HepG2 (cell line): Measurements from ENCODE around the gene SELENOS. TPM values are rescaled to one million over a fixed set of nuclear protein-coding genes. Genes with fewer than 3 reads are reported as not detected.

ENCODE experiments used
- BHLHE40 ChIP-seq: IDR thresholded peaks from 2 replicates; pipeline ENCODE4 v1.6.1; 2011; ENCODE audit warnings: low read length, improper control_type of control experiment
- CENPX ChIP-seq: sonication (generic); formaldehyde crosslinking; IDR thresholded peaks from 2 replicates; pipeline ENCODE4 v1.9.0; 2021; ENCODE audit warnings: mild to moderate bottlenecking, missing genetic modification reagents, moderate library complexity
- CREBL2 ChIP-seq: sonication (generic); formaldehyde crosslinking; IDR thresholded peaks from 2 replicates; pipeline ENCODE4 v1.8.1; 2023; ENCODE audit warnings: missing genetic modification reagents, mild to moderate bottlenecking, borderline replicate concordance
- GTF2F1 ChIP-seq: fragments of 150-350 bp; IDR thresholded peaks from 2 replicates; pipeline ENCODE4 v1.6.1; 2014; ENCODE audit warnings: low read length
- HOXA7 ChIP-seq: sonication (generic); formaldehyde crosslinking; IDR thresholded peaks from 2 replicates; pipeline ENCODE4 v1.8.1; 2022; ENCODE audit warnings: mild to moderate bottlenecking, missing genetic modification reagents, moderate library complexity
- IKZF4 ChIP-seq: sonication (generic); formaldehyde crosslinking; IDR thresholded peaks from 2 replicates; pipeline ENCODE4 v1.5.1; 2020; ENCODE audit warnings: borderline replicate concordance, mild to moderate bottlenecking, low read depth, missing genetic modification reagents; ENCODE audit errors: not compliant biosample characterization
- KDM1A ChIP-seq: IDR thresholded peaks from 2 replicates; pipeline ENCODE4 v1.6.1; 2016; ENCODE audit warnings: missing compliant biosample characterization
- KMT2B ChIP-seq: IDR thresholded peaks from 2 replicates; pipeline ENCODE4 v1.6.1; 2016; ENCODE audit warnings: missing genetic modification reagents, missing compliant biosample characterization
- MED8 ChIP-seq: sonication (generic); formaldehyde crosslinking; IDR thresholded peaks from 2 replicates; pipeline ENCODE4 v1.8.1; 2023; ENCODE audit warnings: mild to moderate bottlenecking, missing genetic modification reagents; ENCODE audit not compliant: insufficient replicate concordance
- NR2C2 ChIP-seq: sonication (generic); formaldehyde crosslinking; IDR thresholded peaks from 2 replicates; pipeline ENCODE4 v1.4.0; 2020; ENCODE audit warnings: missing genetic modification reagents, mild to moderate bottlenecking, moderate library complexity, borderline replicate concordance
- REPIN1 ChIP-seq: sonication (generic); formaldehyde crosslinking; IDR thresholded peaks from 2 replicates; pipeline ENCODE4 v1.8.0; 2022; ENCODE audit warnings: missing genetic modification reagents, low read depth, mild to moderate bottlenecking, borderline replicate concordance
- RNF2 ChIP-seq: fragments of 450-650 bp; conservative IDR thresholded peaks from 2 replicates; pipeline ENCODE4 v1.6.1; 2016; ENCODE audit warnings: low read depth
- SIX1 ChIP-seq: sonication (generic); formaldehyde crosslinking; IDR thresholded peaks from 2 replicates; pipeline ENCODE4 v1.4.0; 2020; ENCODE audit warnings: missing genetic modification reagents, borderline replicate concordance
- SPEN ChIP-seq: sonication (generic); formaldehyde crosslinking; IDR thresholded peaks from 2 replicates; pipeline ENCODE4 v1.5.1; 2020; ENCODE audit warnings: low read depth, mild to moderate bottlenecking, missing genetic modification reagents
- ZNF143 ChIP-seq: sonication (generic); formaldehyde crosslinking; IDR thresholded peaks from 2 replicates; pipeline ENCODE4 v1.4.0; 2020; ENCODE audit warnings: missing genetic modification reagents
- ZNF354B ChIP-seq: sonication (generic); formaldehyde crosslinking; IDR thresholded peaks from 2 replicates; pipeline ENCODE4 v1.8.0; 2022; ENCODE audit warnings: mild to moderate bottlenecking, missing genetic modification reagents
- ZNF552 ChIP-seq: sonication (generic); formaldehyde crosslinking; IDR thresholded peaks from 2 replicates; pipeline ENCODE4 v1.9.0; 2022; ENCODE audit warnings: missing genetic modification reagents, mild to moderate bottlenecking, borderline replicate concordance
- polyA plus RNA-seq, 8 experiments: library from polyadenylated mRNA; depleted of rRNA in 3 of 8; stranded (reverse) in 7 of 8; unstranded in 1 of 8; fragments of >200 nt; fragmentation: Illumina TruSeq in 4 of 8; extraction: Trizol in 4 of 8; gene quantifications; 2 replicates each; pipeline versions ENCODE4 v1.2.1 to v1.2.3, GENCODE V29; 2011 to 2016; ENCODE audit warnings: low read depth in 4 of 8, missing spikeins in 1 of 8, mixed read lengths in 1 of 8; ENCODE audit not compliant: insufficient read depth in 1 of 8
- total RNA-seq, 5 experiments: library from RNA; depleted of rRNA; stranded (reverse); fragments of >200 nt; fragmentation: Illumina TruSeq; extraction: Trizol; gene quantifications; 2 replicates each; pipeline ENCODE4 v1.2.3, GENCODE V29; 2016; ENCODE audit warnings: low read depth in 1 of 5
- TF ChIP-seq, protein P1 (sequence below), 2 experiments: sonication (generic) in 1 of 2; formaldehyde crosslinking in 1 of 2; IDR thresholded peaks; 2 replicates each; pipeline versions ENCODE4 v1.4.0 to v1.6.1; 2018 to 2020; ENCODE audit warnings: missing genetic modification reagents in 2 of 2, borderline replicate concordance in 1 of 2, low read depth in 1 of 2, mild to moderate bottlenecking in 1 of 2, missing biosample characterization in 1 of 2
- TF ChIP-seq, protein P2 (sequence below): sonication (generic); formaldehyde crosslinking; IDR thresholded peaks from 2 replicates; pipeline ENCODE4 v1.8.0; 2023; ENCODE audit warnings: mild to moderate bottlenecking, missing genetic modification reagents
- TF ChIP-seq, protein P3 (sequence below): sonication (generic); formaldehyde crosslinking; IDR thresholded peaks from 2 replicates; pipeline ENCODE4 v1.5.1; 2020; ENCODE audit warnings: missing genetic modification reagents, mild to moderate bottlenecking, borderline replicate concordance
- TF ChIP-seq, protein P4 (sequence below): fragments of 450-650 bp; IDR thresholded peaks from 2 replicates; pipeline ENCODE4 v1.6.1; 2017; ENCODE audit warnings: mild to moderate bottlenecking

Gene SELENOS
- total and polyA plus RNA-seq, 2 of the 13 experiments (the other 11 are each of a cell fraction or from before 2014, with no cell fraction given), result 63.0 to 66.1 TPM

- TF ChIP-seq, protein P1, sequence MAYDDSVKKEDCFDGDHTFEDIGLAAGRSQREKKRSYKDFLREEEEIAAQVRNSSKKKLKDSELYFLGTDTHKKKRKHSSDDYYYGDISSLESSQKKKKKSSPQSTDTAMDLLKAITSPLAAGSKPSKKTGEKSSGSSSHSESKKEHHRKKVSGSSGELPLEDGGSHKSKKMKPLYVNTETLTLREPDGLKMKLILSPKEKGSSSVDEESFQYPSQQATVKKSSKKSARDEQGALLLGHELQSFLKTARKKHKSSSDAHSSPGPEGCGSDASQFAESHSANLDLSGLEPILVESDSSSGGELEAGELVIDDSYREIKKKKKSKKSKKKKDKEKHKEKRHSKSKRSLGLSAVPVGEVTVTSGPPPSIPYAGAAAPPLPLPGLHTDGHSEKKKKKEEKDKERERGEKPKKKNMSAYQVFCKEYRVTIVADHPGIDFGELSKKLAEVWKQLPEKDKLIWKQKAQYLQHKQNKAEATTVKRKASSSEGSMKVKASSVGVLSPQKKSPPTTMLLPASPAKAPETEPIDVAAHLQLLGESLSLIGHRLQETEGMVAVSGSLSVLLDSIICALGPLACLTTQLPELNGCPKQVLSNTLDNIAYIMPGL (CRISPR knock-in tag; IDR thresholded peaks at IDR 0.05; ENCODE audit: borderline replicate concordance in 1 of 2, low read depth in 1 of 2), result peak; percentile 92 to 97
- TF ChIP-seq, protein P2, sequence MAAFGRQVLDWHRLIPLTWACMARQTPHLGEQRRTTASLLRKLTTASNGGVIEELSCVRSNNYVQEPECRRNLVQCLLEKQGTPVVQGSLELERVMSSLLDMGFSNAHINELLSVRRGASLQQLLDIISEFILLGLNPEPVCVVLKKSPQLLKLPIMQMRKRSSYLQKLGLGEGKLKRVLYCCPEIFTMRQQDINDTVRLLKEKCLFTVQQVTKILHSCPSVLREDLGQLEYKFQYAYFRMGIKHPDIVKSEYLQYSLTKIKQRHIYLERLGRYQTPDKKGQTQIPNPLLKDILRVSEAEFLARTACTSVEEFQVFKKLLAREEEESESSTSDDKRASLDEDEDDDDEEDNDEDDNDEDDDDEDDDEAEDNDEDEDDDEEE (CRISPR knock-in tag), result no peak; the same call in 1 of the 2 replicates
- TF ChIP-seq MED8 (CRISPR knock-in tag) (peak; percentile 91), GTF2F1 (no peak), ZNF354B (CRISPR knock-in tag) (no peak), KMT2B (peak; percentile 99), RNF2 (no peak; the same call in 1 of the 2 replicates), CENPX (CRISPR knock-in tag) (no peak), NR2C2 (peak; percentile 89), CREBL2 (CRISPR knock-in tag) (no peak; the same call in 1 of the 2 replicates), REPIN1 (CRISPR knock-in tag) (peak; percentile 70), HOXA7 (no peak), ZNF143 (peak; percentile 97), BHLHE40 (no peak; the same call in 1 of the 2 replicates), SIX1 (CRISPR knock-in tag) (no peak), SPEN (CRISPR knock-in tag) (peak; percentile 99), IKZF4 (CRISPR knock-in tag) (no peak), KDM1A (CRISPR knock-in tag) (no peak), ZNF552 (CRISPR knock-in tag) (peak; percentile 68; the same call in 1 of the 2 replicates)
- TF ChIP-seq, protein P3, sequence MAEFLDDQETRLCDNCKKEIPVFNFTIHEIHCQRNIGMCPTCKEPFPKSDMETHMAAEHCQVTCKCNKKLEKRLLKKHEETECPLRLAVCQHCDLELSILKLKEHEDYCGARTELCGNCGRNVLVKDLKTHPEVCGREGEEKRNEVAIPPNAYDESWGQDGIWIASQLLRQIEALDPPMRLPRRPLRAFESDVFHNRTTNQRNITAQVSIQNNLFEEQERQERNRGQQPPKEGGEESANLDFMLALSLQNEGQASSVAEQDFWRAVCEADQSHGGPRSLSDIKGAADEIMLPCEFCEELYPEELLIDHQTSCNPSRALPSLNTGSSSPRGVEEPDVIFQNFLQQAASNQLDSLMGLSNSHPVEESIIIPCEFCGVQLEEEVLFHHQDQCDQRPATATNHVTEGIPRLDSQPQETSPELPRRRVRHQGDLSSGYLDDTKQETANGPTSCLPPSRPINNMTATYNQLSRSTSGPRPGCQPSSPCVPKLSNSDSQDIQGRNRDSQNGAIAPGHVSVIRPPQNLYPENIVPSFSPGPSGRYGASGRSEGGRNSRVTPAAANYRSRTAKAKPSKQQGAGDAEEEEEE (CRISPR knock-in tag), result no peak
- TF ChIP-seq, protein P4, sequence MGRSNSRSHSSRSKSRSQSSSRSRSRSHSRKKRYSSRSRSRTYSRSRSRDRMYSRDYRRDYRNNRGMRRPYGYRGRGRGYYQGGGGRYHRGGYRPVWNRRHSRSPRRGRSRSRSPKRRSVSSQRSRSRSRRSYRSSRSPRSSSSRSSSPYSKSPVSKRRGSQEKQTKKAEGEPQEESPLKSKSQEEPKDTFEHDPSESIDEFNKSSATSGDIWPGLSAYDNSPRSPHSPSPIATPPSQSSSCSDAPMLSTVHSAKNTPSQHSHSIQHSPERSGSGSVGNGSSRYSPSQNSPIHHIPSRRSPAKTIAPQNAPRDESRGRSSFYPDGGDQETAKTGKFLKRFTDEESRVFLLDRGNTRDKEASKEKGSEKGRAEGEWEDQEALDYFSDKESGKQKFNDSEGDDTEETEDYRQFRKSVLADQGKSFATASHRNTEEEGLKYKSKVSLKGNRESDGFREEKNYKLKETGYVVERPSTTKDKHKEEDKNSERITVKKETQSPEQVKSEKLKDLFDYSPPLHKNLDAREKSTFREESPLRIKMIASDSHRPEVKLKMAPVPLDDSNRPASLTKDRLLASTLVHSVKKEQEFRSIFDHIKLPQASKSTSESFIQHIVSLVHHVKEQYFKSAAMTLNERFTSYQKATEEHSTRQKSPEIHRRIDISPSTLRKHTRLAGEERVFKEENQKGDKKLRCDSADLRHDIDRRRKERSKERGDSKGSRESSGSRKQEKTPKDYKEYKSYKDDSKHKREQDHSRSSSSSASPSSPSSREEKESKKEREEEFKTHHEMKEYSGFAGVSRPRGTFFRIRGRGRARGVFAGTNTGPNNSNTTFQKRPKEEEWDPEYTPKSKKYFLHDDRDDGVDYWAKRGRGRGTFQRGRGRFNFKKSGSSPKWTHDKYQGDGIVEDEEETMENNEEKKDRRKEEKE, result no peak
These were observed 17.7 kb upstream of the SELENOS start, which contains the start of gene SNRPA1 (continued) for GRCh38 chr15:101294731-101295606.
